ENCODE data around the gene GPR17. TPM values are rescaled to one million over a fixed set of nuclear protein-coding genes. Genes with fewer than 3 reads are reported as not detected.

GPR17 gene
- polyA plus RNA-seq, 1 donor (not counting 4 experiments of a cell fraction or from before 2014, with no cell fraction given) = not detected

GRCh38 chr2:127670957-127671290 lies 25.0 kb downstream of the GPR17 start:
- Histone ChIP-seq H3K79me2 (ENCODE audit: control insufficient read depth, insufficient read depth, low read length) (no peaks in the 10 kb centered on the region), H3K4me3 (ENCODE audit: control insufficient read depth in 2 of 3, extremely low read depth in 1 of 3, insufficient read depth in 2 of 3, low read depth in 1 of 3, low read length in 3 of 3) (no peak overlapping the region), H3K9me3 (ENCODE audit: control insufficient read depth, low read depth, low read length) (no peaks in the 10 kb centered on the region), H3K9ac (ENCODE audit: control insufficient read depth, extremely low read depth, insufficient read depth, low read length) (no peak overlapping the region), H3K27ac (ENCODE audit: control insufficient read depth, insufficient read depth, low read length) (no peak overlapping the region), H4K20me1 (ENCODE audit: control insufficient read depth, extremely low read depth, insufficient read depth, low read length) (no peaks in the 10 kb centered on the region), H2AFZ (ENCODE audit: control insufficient read depth, low read length) (no peak overlapping the region), H3K4me2 (ENCODE audit: control insufficient read depth, extremely low read depth, insufficient read depth, low read depth, low read length) (no peak overlapping the region), H3K27me3 (ENCODE audit: control insufficient read depth, extremely low read depth, insufficient read depth, low read length) (peaks cover 47% of the 10 kb centered on the region), H3K9me1 (ENCODE audit: control insufficient read depth, extremely low read depth, insufficient read depth, low read length) (no peaks in the 10 kb centered on the region), H3K36me3 (ENCODE audit: control insufficient read depth in 2 of 2, extremely low read depth in 1 of 2, insufficient read depth in 2 of 2, low read length in 2 of 2) (no peaks in the 10 kb centered on the region), H3K4me1 (ENCODE audit: control insufficient read depth, extremely low read depth, insufficient read depth, low read length) (peaks cover 5% of the 10 kb centered on the region)
- dilution Hi-C loops (cut with MboI; ENCODE audit: extremely low pct_ligation_motif_present, low sequenced_read_pairs) = no loop called here
- DNase-seq (ENCODE audit: low read depth, low spot score) (no peak), FAIRE-seq (no peak)
- TF ChIP-seq CTCF (optimal IDR thresholded peaks at IDR 0.05 in 1 of 3, IDR thresholded peaks at IDR 0.05 in 1 of 3, conservative IDR thresholded peaks at IDR 0.05 in 1 of 3; ENCODE audit: extremely low read depth in 1 of 3, insufficient read depth in 2 of 3, low read length in 3 of 3) = no peak
- no peak for TF ChIP-seq EZH2 (IDR thresholded peaks at IDR 0.05; ENCODE audit: low read length)

- no peak overlapping the region for H3K27ac ChIP-seq (ENCODE audit: control insufficient read depth, insufficient read depth, low read length)
- peaks cover 5% of the 10 kb centered on the region for H3K4me1 ChIP-seq (ENCODE audit: control insufficient read depth, extremely low read depth, insufficient read depth, low read length)
- TF ChIP-seq EZH2 (IDR thresholded peaks at IDR 0.05; ENCODE audit: low read length) (no peak), CTCF (optimal IDR thresholded peaks at IDR 0.05 in 1 of 3, IDR thresholded peaks at IDR 0.05 in 1 of 3, conservative IDR thresholded peaks at IDR 0.05 in 1 of 3; ENCODE audit: extremely low read depth in 1 of 3, insufficient read depth in 2 of 3, low read length in 3 of 3) (no peak)
- H3K36me3 ChIP-seq (ENCODE audit: control insufficient read depth in 2 of 2, extremely low read depth in 1 of 2, insufficient read depth in 2 of 2, low read length in 2 of 2) = no peaks in the 10 kb centered on the region
- no peak overlapping the region for H3K4me3 ChIP-seq (ENCODE audit: control insufficient read depth in 2 of 3, extremely low read depth in 1 of 3, insufficient read depth in 2 of 3, low read depth in 1 of 3, low read length in 3 of 3)
- H3K9me1 ChIP-seq (ENCODE audit: control insufficient read depth, extremely low read depth, insufficient read depth, low read length) = no peaks in the 10 kb centered on the region
- H3K9me3 ChIP-seq (ENCODE audit: control insufficient read depth, low read depth, low read length) = no peaks in the 10 kb centered on the region
- H3K9ac ChIP-seq (ENCODE audit: control insufficient read depth, extremely low read depth, insufficient read depth, low read length) = no peak overlapping the region
- H3K79me2 ChIP-seq (ENCODE audit: control insufficient read depth, insufficient read depth, low read length) = no peaks in the 10 kb centered on the region
- H4K20me1 ChIP-seq (ENCODE audit: control insufficient read depth, extremely low read depth, insufficient read depth, low read length) = no peaks in the 10 kb centered on the region
- no peak overlapping the region for H2AFZ ChIP-seq (ENCODE audit: control insufficient read depth, low read length)
- peaks cover 47% of the 10 kb centered on the region for H3K27me3 ChIP-seq (ENCODE audit: control insufficient read depth, extremely low read depth, insufficient read depth, low read length)
- FAIRE-seq (no peak), DNase-seq (ENCODE audit: low read depth, low spot score) (no peak)
- H3K4me2 ChIP-seq (ENCODE audit: control insufficient read depth, extremely low read depth, insufficient read depth, low read depth, low read length) = no peak overlapping the region
- dilution Hi-C loops (cut with MboI; ENCODE audit: extremely low pct_ligation_motif_present, low sequenced_read_pairs) = no loop called here
These were observed 25.8 kb downstream of the GPR17 start for GRCh38 chr2:127671557-127672302.

All from keratinocyte (primary cell).